Osteoblast (primary cell): ENCODE measurements around the gene KIFAP3. TPM values are rescaled to one million over a fixed set of nuclear protein-coding genes. Genes with fewer than 3 reads are reported as not detected.

Experiments used
- DNase-seq: peaks from one replicate; pipeline ENCODE4 v3.0.0; 2011; ENCODE audit warnings: low spot score, mixed read lengths; ENCODE audit not compliant: insufficient read length; ENCODE audit errors: missing footprints
- H2AFZ ChIP-seq: 2 replicates; pipeline ENCODE4 v1.6.0; 2011; ENCODE audit warnings: mild to moderate bottlenecking, low read length
- H3K27ac ChIP-seq: 2 replicates; pipeline ENCODE4 v1.5.1; 2011; ENCODE audit warnings: mild to moderate bottlenecking, low read depth, low read length, moderate library complexity
- H3K27me3 ChIP-seq: 2 replicates; pipeline ENCODE4 v1.6.0; 2012; ENCODE audit warnings: mild to moderate bottlenecking, control low read depth, inconsistent platforms, low read length, moderate library complexity; ENCODE audit not compliant: insufficient read depth
- H3K36me3 ChIP-seq: 2 replicates; pipeline ENCODE4 v1.5.1; 2011; ENCODE audit warnings: mild to moderate bottlenecking, low read length, control low read depth, moderate library complexity; ENCODE audit not compliant: insufficient read depth
- H3K4me1 ChIP-seq: 2 replicates; pipeline ENCODE4 v1.5.1; 2011; ENCODE audit warnings: mild to moderate bottlenecking, low read length, control low read depth, moderate library complexity; ENCODE audit not compliant: insufficient read depth
- H3K4me2 ChIP-seq: 2 replicates; pipeline ENCODE4 v1.6.0; 2011; ENCODE audit warnings: mild to moderate bottlenecking, low read length; ENCODE audit not compliant: insufficient read depth
- H3K4me3 ChIP-seq: fragments of 200-600 bp; sonication (generic); 3 replicates; pipeline ENCODE4 v1.5.1; 2012; ENCODE audit warnings: mild to moderate bottlenecking, low read length, inconsistent platforms; ENCODE audit not compliant: insufficient read depth
- H3K79me2 ChIP-seq: 2 replicates; pipeline ENCODE4 v1.6.0; 2012; ENCODE audit warnings: mild to moderate bottlenecking, low read length, control low read depth, inconsistent platforms; ENCODE audit not compliant: insufficient read depth
- H3K9me3 ChIP-seq: 2 replicates; pipeline ENCODE4 v1.5.1; 2011; ENCODE audit warnings: low read depth, low read length, control low read depth
- H4K20me1 ChIP-seq: 2 replicates; pipeline ENCODE4 v1.6.0; 2012; ENCODE audit warnings: mild to moderate bottlenecking, low read length, control low read depth; ENCODE audit not compliant: insufficient read depth
- total RNA-seq: library from RNA; depleted of rRNA; stranded (reverse); fragments of >200 nt; gene quantifications from 2 replicates; pipeline ENCODE4 v1.2.3, GENCODE V29; 2012
- TF ChIP-seq, protein P1 (sequence below): IDR thresholded peaks from 2 replicates; pipeline ENCODE4 v1.5.1; 2011; ENCODE audit warnings: mild to moderate bottlenecking, low read depth, low read length, moderate library complexity; ENCODE audit errors: extremely low read depth

KIFAP3 gene
- total RNA-seq, 1 donor = 44.9 TPM

DNA sequence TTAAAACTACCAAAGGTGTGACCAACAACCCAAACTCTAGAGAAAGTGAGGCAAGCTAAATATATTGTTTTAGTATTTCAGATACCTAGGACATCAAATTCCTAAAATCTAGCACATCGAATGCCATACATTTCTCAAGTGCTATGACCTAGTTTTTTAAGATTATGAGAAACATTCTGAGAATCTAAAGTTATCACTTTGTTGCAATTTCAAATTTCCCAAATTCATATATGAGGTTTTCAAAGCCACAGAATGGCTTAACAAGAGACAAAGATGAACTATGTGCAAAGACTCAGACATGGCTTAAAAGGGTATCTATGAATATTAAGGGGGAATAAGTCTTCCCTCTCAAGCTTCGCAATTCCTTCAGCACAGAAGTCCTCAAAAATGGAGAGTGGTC is 187.6 kb downstream of the KIFAP3 start:
- Histone ChIP-seq H3K9me3 (no peaks in the 10 kb centered on the region), H3K4me1 (peaks cover 38% of the 10 kb centered on the region), H3K4me3 (no peak overlapping the region), H3K36me3 (peaks cover 12% of the 10 kb centered on the region), H4K20me1 (peaks cover 15% of the 10 kb centered on the region), H3K4me2 (no peak overlapping the region), H3K27ac (peak overlapping the region; percentile 9), H2AFZ (no peak overlapping the region), H3K79me2 (peaks cover 48% of the 10 kb centered on the region), H3K27me3 (no peaks in the 10 kb centered on the region)
- TF ChIP-seq, protein P1, sequence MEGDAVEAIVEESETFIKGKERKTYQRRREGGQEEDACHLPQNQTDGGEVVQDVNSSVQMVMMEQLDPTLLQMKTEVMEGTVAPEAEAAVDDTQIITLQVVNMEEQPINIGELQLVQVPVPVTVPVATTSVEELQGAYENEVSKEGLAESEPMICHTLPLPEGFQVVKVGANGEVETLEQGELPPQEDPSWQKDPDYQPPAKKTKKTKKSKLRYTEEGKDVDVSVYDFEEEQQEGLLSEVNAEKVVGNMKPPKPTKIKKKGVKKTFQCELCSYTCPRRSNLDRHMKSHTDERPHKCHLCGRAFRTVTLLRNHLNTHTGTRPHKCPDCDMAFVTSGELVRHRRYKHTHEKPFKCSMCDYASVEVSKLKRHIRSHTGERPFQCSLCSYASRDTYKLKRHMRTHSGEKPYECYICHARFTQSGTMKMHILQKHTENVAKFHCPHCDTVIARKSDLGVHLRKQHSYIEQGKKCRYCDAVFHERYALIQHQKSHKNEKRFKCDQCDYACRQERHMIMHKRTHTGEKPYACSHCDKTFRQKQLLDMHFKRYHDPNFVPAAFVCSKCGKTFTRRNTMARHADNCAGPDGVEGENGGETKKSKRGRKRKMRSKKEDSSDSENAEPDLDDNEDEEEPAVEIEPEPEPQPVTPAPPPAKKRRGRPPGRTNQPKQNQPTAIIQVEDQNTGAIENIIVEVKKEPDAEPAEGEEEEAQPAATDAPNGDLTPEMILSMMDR = no peak
- DNase-seq = no peak

DNA sequence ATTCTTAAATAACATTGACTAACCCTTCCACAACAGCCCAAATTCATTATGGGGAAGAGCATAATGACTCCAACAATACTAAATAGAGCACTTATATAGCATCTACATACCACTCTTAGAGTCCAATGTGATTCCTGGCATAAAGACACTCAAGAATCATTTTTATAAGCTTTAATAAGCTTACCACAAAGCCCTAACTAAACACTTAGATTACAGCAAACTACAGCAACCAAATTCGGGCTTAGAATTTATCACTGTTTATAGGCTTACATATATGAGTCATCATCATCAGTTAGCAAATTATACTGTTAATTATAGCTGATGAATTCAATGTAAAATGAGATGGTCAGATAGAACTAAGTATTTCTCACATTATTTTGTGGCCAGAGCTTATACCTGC is 188.1 kb downstream of the KIFAP3 start:
- DNase-seq = no peak
- peaks cover 14% of the 10 kb centered on the region for H3K36me3 ChIP-seq
- peaks cover 15% of the 10 kb centered on the region for H4K20me1 ChIP-seq
- H3K9me3 ChIP-seq = no peaks in the 10 kb centered on the region
- TF ChIP-seq, protein P1 = no peak
- H3K27me3 ChIP-seq = no peaks in the 10 kb centered on the region
- peaks cover 33% of the 10 kb centered on the region for H3K4me1 ChIP-seq
- H3K79me2 ChIP-seq = peaks cover 44% of the 10 kb centered on the region
- no peak overlapping the region for H2AFZ ChIP-seq
- H3K4me3 ChIP-seq = no peak overlapping the region
- H3K4me2 ChIP-seq = no peak overlapping the region
- H3K27ac ChIP-seq = peak overlapping the region; percentile 9

DNA sequence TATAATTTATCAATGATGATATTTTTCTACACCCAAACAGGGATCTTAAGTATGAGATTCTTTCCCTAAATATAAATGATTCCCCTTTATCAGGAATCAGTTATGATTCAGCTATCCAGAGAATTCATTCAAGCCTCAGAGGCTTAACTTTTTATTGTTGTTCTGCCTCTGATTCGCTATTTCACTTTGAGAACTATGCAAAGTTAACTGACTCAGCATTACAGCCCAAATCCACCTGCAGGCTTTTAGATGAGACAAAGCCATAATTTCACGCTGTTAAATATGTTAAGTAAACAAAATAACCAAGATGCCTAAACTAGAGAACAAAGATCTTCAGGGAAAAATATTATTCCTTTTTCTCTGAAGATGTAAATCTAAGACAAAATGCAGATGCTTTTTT is 189.3 kb downstream of the KIFAP3 start:
- H3K36me3 ChIP-seq = peaks cover 15% of the 10 kb centered on the region
- no peak for DNase-seq
- H2AFZ ChIP-seq = no peak overlapping the region
- H3K79me2 ChIP-seq = peaks cover 32% of the 10 kb centered on the region
- no peak overlapping the region for H3K4me3 ChIP-seq
- peaks cover 25% of the 10 kb centered on the region for H3K4me1 ChIP-seq
- H3K9me3 ChIP-seq = no peaks in the 10 kb centered on the region
- H3K27me3 ChIP-seq = no peaks in the 10 kb centered on the region
- peaks cover 10% of the 10 kb centered on the region for H4K20me1 ChIP-seq
- H3K27ac ChIP-seq = no peak overlapping the region
- H3K4me2 ChIP-seq = no peak overlapping the region
- TF ChIP-seq, protein P1 = no peak

DNA sequence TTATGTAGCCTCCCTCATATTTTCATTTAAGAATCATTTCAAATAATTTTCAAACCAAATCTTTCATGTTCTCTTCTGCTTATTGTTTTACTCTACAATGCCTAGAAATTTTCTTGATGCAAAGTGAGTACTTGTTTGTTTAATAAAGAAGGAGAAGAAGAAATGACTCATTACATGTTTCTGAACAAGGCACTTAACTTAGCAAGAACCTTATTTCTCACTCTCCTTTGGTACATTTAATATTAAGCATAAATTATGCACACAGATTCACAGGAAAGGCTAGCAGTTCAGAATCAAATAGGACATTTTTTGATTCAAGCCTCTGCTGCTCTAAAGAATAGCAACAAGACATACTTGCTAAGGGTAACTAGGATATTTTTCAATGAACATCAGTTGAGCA is 189.9 kb downstream of the KIFAP3 start:
- Histone ChIP-seq H3K27me3 (no peaks in the 10 kb centered on the region), H4K20me1 (peaks cover 12% of the 10 kb centered on the region), H3K79me2 (peaks cover 26% of the 10 kb centered on the region), H3K4me2 (no peak overlapping the region), H2AFZ (no peak overlapping the region), H3K4me1 (peaks cover 25% of the 10 kb centered on the region), H3K36me3 (peaks cover 15% of the 10 kb centered on the region), H3K27ac (peak overlapping the region; percentile 15), H3K9me3 (no peaks in the 10 kb centered on the region), H3K4me3 (no peak overlapping the region)
- TF ChIP-seq, protein P1 = no peak
- no peak for DNase-seq
